GM12872 (cell line): ENCODE measurements around the gene SH3TC2.

Source experiments
- CTCF ChIP-seq: IDR thresholded peaks from 3 replicates; pipeline ENCODE4 v1.5.1; 2011; ENCODE audit warnings: low read depth, mild to moderate bottlenecking, low read length, moderate library complexity; ENCODE audit not compliant: insufficient read depth

Gene SH3TC2

GRCh38 chr5:149018909-149019443 is 43.9 kb downstream of the SH3TC2 start:
- no peak for TF ChIP-seq CTCF

- TF ChIP-seq CTCF: no peak
These were observed 45.2 kb downstream of the SH3TC2 start for GRCh38 chr5:149017636-149018035.

- TF ChIP-seq CTCF: no peak
These were observed 47.3 kb downstream of the SH3TC2 start for GRCh38 chr5:149015561-149015960.

- no peak for TF ChIP-seq CTCF
These were observed 47.7 kb downstream of the SH3TC2 start for GRCh38 chr5:149015126-149015525.

- TF ChIP-seq CTCF: no peak
These were observed 48.3 kb downstream of the SH3TC2 start for GRCh38 chr5:149014571-149015031.

- TF ChIP-seq CTCF: no peak
These were observed 49.1 kb downstream of the SH3TC2 start for GRCh38 chr5:149013796-149014195.

- no peak for TF ChIP-seq CTCF
These were observed 50.5 kb downstream of the SH3TC2 start for GRCh38 chr5:149012350-149012749.
